ENCODE results near the gene CHRNE. TPM values are rescaled to one million over a fixed set of nuclear protein-coding genes. Genes with fewer than 3 reads are reported as not detected.

Gene CHRNE
- total and polyA plus RNA-seq, 2 of the 13 experiments (the other 11 are each of a cell fraction or from before 2014, with no cell fraction given) = 0.53 to 0.59 TPM

GRCh38 chr17:4947411-4948165 is 44.7 kb upstream of the CHRNE start (continued):
- TF ChIP-seq HDAC6 (IDR thresholded peaks at IDR 0.05; ENCODE audit: low read depth, low read length) (no peak), USF2 (IDR thresholded peaks at IDR 0.05; ENCODE audit: low read depth, low read length) (no peak), USF2 (CRISPR knock-in tag; IDR thresholded peaks at IDR 0.05; ENCODE audit: borderline replicate concordance) (no peak; the same call in 1 of the 2 replicates), ATM (IDR thresholded peaks at IDR 0.05; ENCODE audit: borderline replicate concordance) (no peak), ZMAT5 (CRISPR knock-in tag; IDR thresholded peaks at IDR 0.05; ENCODE audit: borderline replicate concordance, low read depth) (no peak), MZF1 (CRISPR knock-in tag; IDR thresholded peaks at IDR 0.05; ENCODE audit: borderline replicate concordance) (no peak), ZNF879 (CRISPR knock-in tag; IDR thresholded peaks at IDR 0.05) (no peak), PHF21A (CRISPR knock-in tag; IDR thresholded peaks at IDR 0.05) (no peak), CREBL2 (CRISPR knock-in tag; IDR thresholded peaks at IDR 0.05; ENCODE audit: borderline replicate concordance) (0 out of 2 replicates have a peak, but pooled peaks have one; percentile 17), ZNF770 (CRISPR knock-in tag; IDR thresholded peaks at IDR 0.05) (no peak; the same call in 1 of the 2 replicates), ISL2 (CRISPR knock-in tag; IDR thresholded peaks at IDR 0.05) (no peak), MBD4 (IDR thresholded peaks at IDR 0.05; ENCODE audit: borderline replicate concordance, low read length) (no peak), NBN (conservative IDR thresholded peaks at IDR 0.05) (no peak), MLLT10 (CRISPR knock-in tag; IDR thresholded peaks at IDR 0.05) (no peak), SALL2 (CRISPR knock-in tag; IDR thresholded peaks at IDR 0.05) (no peak; the same call in 1 of the 2 replicates), TEAD2 (CRISPR knock-in tag; IDR thresholded peaks at IDR 0.05) (no peak), POLR2G (IDR thresholded peaks at IDR 0.05; ENCODE audit: low read depth, low read length) (no peak), ZNF282 (IDR thresholded peaks at IDR 0.05; ENCODE audit: partially characterized antibody) (no peak), NCOA1 (CRISPR knock-in tag; IDR thresholded peaks at IDR 0.05) (no peak), KDM2A (CRISPR knock-in tag; IDR thresholded peaks at IDR 0.05; ENCODE audit: borderline replicate concordance, low read depth) (peak; percentile 48; the same call in 1 of the 2 replicates), EEA1 (CRISPR knock-in tag; IDR thresholded peaks at IDR 0.05; ENCODE audit: borderline replicate concordance) (no peak), ZNF678 (CRISPR knock-in tag; IDR thresholded peaks at IDR 0.05) (no peak), SAP130 (CRISPR knock-in tag; IDR thresholded peaks at IDR 0.05; ENCODE audit: low read depth) (peak; percentile 53; the same call in 1 of the 2 replicates), ZUFSP (CRISPR knock-in tag; IDR thresholded peaks at IDR 0.05; ENCODE audit: borderline replicate concordance) (no peak), ZKSCAN1 (IDR thresholded peaks at IDR 0.05; ENCODE audit: low read length) (no peak), SSRP1 (CRISPR knock-in tag; IDR thresholded peaks at IDR 0.05) (no peak)
